GM18951 (cell line): Measurements from ENCODE around the gene TLE5.
"Not testable (repeated sequence)": the region's sequence is repeated elsewhere in the genome, so short reads cannot be mapped to it uniquely, and the experiment has no call there.

Source experiments
- POLR2A ChIP-seq: IDR thresholded peaks from 4 replicates; pipeline ENCODE4 v1.6.1; 2011; ENCODE audit warnings: mild to moderate bottlenecking; ENCODE audit not compliant: insufficient read length, insufficient read depth; ENCODE audit errors: extremely low read depth
- in situ Hi-C: fragments of 300-500 bp; cut with MboI; formaldehyde crosslinking; loops from one replicate; pipeline ENCODE4 v1.12.0; 2022; ENCODE audit warnings: low sequenced_read_pairs, mixed read lengths, inconsistent platforms; ENCODE audit not compliant: unreplicated experiment

TLE5 gene

DNA sequence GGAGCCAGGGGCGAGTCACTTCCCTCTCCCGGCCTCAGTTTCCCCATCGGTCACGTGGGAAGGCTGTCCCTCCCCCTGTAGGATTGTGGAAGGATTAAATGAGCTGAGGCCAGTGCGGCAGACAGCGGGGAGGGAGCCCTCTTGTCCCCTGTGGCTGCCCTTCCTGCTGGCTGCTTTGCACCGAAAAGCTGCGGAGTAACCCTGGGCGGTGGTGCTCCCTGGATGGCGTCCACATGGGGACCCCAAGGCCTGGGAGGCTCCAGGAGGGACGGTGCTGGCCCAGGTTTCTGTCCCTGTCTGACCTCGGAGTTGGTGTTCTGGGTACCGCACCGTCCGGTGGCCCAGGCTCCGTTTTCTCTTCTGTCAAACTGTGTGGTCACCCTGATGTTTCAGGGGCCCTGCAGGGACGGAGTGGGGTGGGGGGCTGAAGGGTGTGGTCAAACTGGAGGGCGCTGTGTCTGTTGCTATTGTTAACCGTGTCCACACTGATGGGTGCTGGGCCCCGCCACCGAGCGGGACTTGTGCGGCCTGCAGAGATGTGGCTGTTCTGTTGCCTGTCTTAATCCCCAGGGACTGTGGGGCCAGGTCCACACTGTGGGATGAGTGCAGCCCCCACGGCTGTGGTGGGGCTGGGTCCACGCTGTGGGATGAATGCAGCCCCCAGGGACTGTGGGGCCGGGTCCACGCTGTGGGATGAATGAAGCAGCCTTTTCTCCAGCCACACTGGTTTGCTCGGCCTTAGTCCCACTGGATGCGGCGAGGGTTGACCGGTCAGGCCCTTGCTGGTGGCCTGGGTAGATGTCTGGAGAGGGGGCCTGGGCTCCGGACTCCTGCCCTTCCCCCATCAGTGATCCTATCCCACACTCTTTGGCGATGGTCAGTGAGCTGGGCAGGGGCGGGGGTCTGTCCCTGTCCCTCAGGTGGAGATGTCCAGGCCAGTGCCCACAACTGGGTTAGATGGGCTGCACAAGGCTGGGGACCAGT lies 38.7 kb upstream of the TLE5 start:
- in situ Hi-C loops = loop anchor here (10.0 kb wide), 1 partner anchor 146 kb away; no protein-coding TSS in a partner anchor

DNA sequence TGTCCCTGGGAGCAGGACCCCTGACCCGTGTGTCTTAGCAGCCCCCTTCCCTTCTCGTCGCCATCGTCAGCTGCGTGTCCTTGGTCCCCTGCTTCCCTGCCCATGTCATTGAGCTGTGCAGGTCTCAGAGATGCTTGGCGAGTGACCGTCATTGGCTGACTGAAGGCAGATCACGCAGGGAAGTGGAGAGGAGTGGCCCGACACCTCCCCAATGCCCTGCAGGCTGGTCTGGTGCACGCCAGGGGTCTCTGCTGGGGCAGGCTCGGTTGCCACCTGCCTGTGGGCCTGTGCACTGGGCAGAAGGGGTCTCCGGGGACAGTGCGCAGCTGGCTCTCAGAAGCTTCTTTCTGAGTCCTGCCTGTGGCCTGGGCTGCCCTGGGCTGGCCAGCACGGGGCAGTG lies 38.0 kb upstream of the TLE5 start:
- in situ Hi-C loops = loop anchor here (10.0 kb wide), 1 partner anchor 146 kb away; no protein-coding TSS in a partner anchor
- no peak for TF ChIP-seq POLR2A

More for the DNA sequence above, 38.7 kb upstream of the TLE5 start:
- no peak for TF ChIP-seq POLR2A

DNA sequence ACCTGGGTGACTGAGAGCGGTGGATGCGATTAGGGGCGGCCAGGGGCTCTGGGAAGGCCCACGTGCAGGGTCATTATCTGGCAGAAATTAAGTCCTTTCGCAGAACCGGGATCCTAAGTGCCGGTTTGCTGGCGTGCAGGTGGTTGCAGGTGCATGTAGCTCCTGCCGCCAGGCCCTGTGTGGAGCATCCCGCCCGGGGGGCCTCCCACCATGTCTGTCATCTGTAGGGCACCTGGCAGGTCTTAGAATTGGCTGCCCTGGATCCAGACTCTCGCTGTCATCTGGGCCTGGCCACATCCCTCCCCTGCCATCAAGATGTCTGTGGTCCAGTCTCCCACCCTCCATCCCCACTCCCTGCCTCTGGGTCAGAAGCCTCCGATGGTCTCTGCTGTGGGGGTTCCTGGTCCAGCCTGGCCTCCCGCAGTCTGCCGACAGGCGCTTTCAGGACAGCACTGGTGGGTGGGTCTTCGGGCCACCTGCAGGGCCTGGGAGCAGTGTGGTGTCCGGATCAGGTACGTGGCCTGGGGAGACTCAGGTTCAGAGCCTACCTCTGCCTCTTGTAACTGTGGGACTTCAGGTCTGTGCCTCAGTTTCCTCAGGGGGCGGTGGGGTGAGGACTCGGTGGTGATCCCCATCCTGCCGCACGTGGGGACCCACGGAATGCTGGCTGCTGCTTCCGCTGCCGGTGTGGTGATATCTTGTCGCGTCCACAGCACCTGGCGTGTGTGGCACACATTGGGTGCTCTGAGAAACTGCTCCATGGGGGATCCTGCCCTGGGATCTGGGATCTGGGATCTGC lies 37.3 kb upstream of the TLE5 start:
- in situ Hi-C loops = loop anchor here (10.0 kb wide), 1 partner anchor 145 kb away; no protein-coding TSS in a partner anchor
- no peak for TF ChIP-seq POLR2A

DNA sequence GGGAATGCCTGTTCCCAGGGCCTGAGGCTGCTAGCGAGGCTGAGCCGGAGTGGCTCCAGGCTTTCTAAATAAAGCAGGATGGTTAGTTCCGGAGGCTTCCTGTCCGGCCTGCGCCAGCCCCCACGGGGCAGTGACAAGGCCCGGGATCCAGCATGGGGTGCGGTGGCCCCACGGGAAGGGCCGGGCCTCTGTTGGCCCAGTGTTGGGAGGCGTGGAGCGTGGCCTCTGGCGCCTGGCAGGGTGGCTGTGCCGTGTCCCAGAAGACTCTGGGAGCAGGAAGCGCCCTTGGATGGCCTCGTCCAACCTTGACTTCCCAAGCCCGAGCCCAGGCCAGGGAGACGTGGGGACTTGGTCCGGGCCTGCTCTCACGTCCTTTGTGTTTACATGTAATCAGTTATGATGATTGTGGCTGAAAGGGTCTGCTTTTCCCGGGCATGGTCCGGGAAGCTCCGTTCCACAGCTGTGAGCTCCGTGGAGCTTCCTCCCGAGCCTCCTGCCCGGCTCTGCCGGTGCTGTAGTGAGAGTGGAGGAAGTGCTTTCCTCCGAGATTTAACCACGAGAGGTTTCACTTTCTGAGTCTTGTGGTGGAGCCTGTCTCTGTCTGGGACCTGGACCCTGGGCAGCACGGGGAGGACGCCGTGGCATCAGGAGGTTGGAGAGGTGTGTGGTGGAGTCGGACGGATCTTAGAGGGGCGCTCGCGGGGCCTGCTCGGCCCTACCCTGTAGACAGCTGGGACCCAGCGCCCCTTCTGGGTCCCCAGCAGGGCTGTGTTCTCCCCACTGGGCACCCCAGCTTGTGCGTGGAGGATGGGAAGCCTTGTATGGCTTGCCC lies 36.4 kb upstream of the TLE5 start:
- in situ Hi-C loops = no loop called here
- TF ChIP-seq POLR2A = no peak

DNA sequence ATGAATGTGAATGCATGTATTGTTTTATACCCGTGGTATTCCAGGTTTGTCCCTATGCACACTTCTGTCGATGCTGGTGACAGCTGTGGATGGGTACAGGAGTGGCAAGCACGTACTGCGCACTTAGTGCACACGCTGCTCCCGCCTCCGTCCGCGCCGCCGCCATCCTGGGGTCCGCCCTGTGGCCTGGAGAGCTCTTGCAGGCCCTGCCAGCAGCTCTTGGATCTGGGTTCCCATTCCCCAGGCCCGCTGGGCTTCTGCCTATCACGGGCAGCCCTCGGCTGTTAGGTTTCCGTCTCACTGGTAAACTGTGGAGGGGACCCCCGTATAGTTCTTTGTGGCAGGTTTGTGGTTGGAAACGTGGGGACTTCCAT lies 35.8 kb upstream of the TLE5 start:
- in situ Hi-C loops = no loop called here

DNA sequence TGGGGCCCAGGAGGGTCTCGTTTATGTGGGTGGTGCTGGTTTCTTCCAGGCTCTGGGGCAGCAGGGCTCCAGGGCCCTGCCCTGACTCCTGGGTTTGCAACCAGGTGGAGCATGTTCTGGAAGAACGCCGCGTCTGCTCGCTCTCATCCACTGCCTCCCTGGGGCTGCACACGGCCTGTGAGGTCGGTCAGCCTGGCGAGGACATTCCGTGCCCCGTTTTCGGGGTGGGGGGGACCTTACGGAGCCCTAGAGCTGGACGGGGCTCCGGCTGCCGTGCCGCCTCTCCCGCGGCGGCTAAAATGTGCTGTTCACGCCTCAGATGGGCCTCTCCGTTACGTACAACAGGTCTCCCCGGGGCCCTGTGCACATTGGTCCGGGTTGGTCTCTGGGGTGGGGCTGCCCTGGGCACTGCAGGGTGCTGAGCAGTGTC lies 35.2 kb upstream of the TLE5 start:
- in situ Hi-C loops = no loop called here
- no peak for TF ChIP-seq POLR2A

More for the DNA sequence above, 35.8 kb upstream of the TLE5 start:
- no peak for TF ChIP-seq POLR2A

DNA sequence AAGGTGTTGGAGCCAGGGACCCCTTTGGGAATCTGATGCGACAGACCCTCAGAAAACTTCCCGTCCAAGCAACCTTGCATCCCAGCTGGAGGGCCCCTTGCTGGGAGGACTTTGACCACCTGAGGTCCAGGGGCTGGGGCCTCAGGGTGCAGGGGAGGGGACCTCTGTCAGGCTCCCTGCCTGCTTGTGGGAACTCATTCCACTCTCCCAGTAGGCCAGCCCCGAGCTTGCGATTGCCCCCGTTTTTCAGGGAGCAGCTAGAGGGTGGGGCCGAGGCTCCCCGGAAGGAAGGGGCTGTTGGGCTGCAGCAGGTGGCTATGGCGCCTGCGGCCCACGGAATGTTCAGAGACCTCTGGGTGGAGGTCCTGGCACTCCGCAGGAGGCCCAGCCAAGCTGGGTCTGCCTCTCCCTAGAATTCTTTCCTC lies 34.6 kb upstream of the TLE5 start:
- no peak for TF ChIP-seq POLR2A
- in situ Hi-C loops = no loop called here

DNA sequence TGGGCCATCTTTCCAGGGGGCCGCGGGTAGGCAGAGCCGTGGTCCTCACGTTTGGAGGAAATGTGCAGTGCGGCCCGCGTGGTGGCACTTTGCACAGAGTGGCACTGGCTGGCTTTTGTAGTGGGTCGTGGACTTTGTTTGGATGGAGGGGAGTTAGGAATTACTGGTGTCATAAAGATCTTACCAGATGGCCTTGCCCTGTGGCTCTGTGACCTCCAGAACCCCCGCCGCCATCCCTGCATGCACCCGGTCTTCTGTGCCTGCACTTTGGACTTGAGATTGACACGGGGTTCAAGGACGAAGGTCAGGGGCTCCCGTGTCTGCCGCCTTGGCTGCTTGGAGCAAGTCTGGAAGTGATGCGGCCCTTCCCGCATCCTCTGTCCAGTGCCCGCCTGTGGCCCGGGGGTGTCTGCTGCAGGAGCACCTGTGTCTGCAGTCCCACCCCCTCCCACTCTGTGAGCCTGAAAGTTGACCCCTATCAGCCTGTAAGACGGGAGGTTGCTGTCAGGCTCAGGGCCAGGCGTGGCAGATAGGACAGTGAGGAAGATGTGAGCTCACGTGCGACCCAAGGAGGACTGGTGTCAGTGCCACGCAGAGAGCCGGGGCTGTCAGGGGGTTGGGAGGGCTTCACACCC lies 34.1 kb upstream of the TLE5 start:
- in situ Hi-C loops = no loop called here
- TF ChIP-seq POLR2A = no peak

DNA sequence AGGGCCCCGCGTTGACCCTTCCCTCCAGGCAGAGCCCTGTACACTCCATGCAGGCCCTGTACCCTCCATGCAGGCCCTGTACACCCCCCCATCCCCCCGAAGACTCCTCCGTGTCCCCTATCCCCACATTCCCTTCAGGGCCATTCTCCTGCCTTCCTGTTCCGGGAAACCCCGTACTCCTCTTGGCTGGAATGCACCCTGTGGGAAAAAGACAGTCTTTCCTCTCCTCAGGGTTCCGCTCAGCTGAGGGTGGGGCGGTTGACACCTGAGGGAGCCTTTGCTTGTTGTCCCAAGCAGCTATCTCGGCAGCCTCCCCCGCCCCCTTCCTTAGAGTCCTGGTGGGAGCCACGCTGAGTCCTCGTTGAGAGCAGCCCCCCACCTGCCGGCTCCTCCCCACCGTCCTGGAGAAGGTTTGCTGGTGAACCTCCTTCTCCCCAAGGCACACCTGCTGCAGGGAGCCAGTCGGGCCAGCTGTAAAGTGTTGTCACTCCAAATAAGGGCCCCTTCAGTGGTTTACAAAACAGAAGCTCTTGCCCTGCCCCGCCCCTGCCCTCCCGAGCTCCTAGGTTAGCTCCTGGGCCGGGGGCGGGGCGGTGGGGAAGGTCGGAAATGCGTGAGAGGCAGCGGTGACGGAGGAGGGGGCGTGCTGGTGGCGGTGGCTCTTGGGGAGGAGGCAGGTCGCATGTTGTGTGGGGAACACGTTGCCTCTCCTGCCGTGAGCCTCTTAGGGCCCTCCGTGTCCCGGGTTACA lies 33.3 kb upstream of the TLE5 start:
- in situ Hi-C loops = no loop called here

DNA sequence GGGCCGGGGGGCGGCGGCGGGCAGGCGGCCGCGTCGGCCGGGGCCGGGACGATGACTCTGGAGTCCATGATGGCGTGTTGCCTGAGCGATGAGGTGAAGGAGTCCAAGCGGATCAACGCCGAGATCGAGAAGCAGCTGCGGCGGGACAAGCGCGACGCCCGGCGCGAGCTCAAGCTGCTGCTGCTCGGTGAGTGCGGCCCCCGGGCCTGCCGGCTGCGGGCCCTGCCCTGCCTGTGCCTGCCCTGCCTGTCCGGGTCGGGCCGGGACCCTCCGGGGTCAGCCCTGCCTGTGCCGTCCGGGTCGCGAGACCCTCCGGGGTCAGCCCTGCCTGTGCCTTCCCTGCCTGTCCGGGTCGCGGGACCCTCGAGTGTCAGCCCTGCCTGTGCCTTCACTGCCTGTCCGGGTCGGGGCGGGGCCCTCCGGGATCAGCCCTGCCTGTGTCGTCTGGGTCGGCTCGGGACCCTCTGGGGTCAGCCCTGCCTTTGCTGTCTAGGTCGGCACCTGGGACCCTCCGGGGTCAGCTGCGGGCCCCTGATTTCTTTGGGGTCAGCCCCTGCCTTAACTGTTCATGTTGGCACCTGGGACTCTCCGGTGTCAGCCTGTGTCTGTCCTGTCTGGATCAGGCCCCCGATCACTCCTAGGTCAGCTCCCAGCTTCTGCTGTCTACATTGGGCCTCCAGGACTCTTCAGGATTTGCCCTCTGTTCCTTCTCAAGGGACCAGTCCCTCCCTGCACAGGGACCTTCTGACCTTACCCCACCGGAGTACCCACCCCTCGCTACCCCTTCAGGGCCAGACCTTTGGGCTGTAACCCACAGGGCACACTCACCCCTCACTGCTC lies 32.5 kb upstream of the TLE5 start:
- TF ChIP-seq POLR2A = no peak
- in situ Hi-C loops = no loop called here

More for the DNA sequence above, 33.3 kb upstream of the TLE5 start:
- TF ChIP-seq POLR2A = no peak

DNA sequence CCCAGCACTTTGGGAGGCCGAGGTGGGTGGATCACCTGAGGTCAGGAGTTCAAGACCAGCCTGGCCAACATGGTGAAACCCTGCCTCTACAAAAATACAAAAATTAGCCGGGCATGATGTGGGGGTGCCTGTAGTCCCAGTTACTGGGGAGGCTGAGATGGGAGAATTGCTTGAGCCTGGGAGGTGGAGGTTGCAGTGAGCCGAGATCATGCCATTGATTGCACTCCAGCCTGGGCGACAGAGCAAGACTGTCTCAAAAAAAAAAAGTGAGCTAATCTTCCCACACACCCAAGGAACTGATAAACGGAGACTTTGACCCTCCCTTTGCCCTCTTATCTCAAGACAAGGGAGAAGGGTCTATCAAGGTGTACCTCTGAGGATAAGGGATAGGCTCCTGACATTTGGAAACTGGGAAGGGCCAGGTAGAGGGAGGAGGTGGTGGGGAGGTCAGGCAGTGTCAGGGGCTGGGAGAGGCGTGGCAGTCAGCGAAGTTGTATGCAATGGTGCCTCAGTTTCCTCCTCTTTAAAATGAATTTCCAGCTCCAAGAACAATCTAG lies 27.1 kb upstream of the TLE5 start:
- in situ Hi-C loops = not testable (repeated sequence)
